ENCODE measurements around the gene UBE2H.

The UBE2H gene

GRCh38 chr7:129783584-129783919 lies 169.2 kb downstream of the UBE2H start:
- no peak for DNase-seq

DNA sequence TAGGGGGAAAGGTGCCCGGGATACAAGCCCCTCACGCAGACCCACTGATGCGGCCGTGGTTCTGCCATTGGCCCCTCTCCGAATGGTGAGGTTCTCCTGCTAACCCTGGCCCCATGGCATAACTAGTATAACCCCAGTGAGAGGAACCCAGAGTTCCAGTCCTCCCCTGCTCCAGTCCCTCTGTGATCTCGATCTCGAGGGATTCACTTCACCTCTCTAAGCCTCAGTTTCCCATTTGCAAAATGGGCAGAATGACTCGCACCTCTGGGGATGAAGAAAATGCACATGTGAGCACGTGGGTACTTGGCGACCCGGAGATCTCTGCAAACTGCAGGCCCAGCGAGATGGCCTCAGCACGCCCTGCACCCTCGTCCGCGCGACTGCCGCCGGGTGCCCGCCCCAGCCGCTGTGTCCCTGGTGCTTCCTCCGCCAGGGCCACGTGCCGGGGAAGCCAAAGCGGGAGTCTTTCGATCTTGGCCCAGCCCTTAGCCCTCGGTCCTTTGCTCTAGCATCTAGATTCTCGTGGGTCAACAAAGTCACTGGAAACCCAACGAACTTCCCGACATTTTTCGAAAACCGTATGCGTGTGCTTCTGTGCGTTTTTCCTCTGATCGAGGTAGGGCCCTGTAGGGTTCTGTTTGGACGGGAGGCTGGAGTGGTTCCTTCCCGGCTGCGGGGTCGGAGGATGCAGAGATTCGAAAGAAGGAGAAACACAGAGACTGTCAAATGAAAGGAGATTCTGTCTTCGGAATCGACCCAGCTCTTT lies 169.8 kb downstream of the UBE2H start:
- no peak for DNase-seq

DNA sequence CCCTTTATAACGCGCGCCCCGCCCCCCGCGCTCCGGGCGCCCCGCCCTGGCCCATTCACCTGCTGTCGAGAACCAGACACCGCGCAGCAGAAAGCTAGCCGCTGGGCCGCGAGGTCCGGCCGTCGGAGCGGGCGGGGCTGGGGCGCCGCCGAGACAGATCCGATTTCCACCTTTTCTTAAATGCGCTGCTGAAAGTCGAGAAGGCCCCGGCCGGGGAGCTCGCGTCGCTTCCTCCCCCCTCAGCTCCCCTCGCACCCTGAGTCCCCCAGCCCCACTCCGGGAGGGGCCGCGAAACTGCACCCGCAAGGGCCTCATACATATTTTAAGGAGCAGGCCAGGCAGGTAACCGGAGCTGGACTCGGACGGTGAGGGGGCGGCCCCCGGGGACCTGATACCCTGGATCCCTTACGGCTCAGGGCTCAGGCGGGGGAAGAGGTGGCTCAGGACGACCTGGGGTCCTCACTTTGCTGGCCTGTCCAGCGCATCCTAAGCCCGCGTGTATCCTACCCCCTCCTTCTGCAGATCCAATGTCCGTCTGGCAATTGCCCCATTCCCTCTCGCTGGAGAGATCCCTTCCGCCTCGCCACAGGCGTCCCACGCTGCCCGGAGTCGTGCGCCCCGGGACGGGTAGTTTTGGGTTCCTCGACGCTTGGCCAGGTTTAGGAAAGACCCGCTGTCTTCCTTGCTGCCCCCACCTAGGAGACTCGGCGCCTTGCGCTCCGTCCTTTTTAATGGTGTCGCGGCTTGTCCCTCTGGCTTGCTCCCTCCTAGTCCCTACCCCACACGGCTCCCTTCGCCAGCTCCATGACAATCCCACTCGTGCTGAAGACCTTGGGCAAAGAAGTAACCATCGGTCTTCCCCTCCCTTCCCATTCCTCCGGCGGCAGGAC lies 170.6 kb downstream of the UBE2H start:
- no peak for DNase-seq

GRCh38 chr7:129780974-129781927 lies 171.5 kb downstream of the UBE2H start:
- no peak for DNase-seq

Data from HCEC 1CT (cell line).